HuH-7 (cell line): ENCODE results near the gene KRTAP24-1.
A peak's percentile ranks its signal among the peaks of the same experiment; 100 is the strongest.

ENCODE experiments used
- DNase-seq: peaks from one replicate; pipeline ENCODE4 v3.0.0; 2011; ENCODE audit warnings: low spot score

Gene KRTAP24-1, protein sequence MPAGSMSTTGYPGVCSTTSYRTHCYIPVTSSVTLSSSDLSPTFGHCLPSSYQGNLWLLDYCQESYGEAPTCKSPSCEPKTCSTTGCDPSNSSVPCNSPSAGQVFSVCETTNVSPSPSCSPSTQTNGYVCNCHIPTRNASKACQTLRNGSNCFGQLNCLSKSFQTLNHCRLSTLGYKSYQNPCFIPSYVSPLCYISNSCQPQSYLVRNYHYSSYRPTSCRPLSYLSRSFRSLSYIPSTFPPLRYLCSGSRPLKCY

GRCh38 chr21:30282850-30283249, at the start of gene KRTAP24-1:
Gene KRTAP24-1 (minus strand): TSS chr21:30282950. CDS start chr21:30282932, 18 bp downstream.
- no peak for DNase-seq

DNA sequence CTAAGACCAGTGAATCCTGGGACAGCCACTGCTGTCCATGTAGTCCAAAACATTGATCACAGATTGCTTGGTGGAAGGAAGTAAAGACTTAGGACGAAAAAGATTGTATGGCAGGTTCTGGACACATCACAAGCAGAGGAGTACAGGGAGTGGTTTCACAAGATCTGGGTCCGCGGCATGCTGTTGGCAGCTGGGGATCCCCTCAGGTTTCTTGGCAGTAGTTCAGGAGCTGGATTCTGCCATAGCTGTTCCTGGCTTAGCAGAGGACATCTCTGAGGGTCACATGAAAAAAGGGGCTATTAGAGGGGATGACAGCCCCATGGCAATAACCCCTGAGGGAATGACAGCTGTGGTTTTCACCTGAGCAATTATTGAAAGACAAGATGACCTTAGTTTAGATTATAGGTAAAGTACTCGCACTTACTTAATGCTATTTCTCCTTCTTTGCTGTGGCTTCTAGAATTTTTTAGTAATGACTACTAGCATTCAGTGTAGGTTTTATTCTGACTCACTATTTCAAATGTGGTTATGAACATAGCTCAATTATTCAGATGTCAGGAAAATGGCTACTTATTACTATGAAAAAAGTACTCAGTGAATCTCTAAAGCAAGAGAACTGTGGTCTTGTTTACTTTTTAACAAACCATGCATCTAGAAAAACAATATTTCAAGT, 46.6 kb upstream of the KRTAP24-1 start:
- DNase-seq: no peak

- no peak for DNase-seq
Measured at GRCh38 chr21:30326390-30326789, 43.6 kb upstream of the KRTAP24-1 start.

GRCh38 chr21:30320215-30320614, 37.5 kb upstream of the KRTAP24-1 start, which contains the start of gene KRTAP26-1:
Gene KRTAP26-1 (minus strand): TSS chr21:30320315. CDS start chr21:30320035, 280 bp downstream.
- DNase-seq: no peak

- no peak for DNase-seq
Measured at GRCh38 chr21:30315701-30316100, 33.0 kb upstream of the KRTAP24-1 start.

DNA sequence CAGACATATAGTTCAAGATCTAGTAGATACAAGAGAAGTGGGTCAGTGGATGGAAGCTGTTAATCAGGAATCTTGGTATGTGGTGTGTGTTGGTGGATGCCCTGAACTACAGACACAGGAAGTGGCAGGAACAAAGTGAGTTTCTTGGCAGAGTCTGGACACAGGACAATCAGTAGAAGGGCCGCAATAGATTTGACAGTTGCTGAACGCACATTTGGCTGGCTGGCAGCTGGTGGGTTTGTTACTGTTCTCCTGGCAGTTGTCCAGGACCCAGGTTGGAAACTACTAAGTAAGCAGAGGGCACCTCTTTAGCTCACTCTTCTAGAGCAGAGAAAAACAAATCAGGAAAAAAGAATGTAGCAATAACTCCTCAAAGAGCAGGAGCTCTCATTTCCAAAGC, 24.1 kb upstream of the KRTAP24-1 start:
- DNase-seq: no peak

DNA sequence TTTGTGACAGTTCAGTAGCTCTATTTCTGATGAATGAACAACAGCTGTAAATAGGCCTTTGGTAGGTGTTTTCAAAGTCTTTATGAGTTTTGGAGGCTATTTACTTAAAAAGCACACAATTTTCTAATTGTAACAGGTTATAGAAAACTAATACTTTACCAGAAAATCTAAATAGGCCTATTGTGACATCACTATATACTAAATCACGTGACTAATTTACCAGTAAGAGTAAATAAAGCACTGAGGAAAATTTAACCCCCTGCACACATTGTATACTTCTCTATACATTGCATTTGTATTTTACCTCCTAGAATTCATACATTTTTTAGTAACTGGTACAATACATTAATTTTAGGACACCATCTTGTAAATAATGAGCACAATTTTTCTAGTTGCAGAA, 22.4 kb upstream of the KRTAP24-1 start:
- no peak for DNase-seq

DNA sequence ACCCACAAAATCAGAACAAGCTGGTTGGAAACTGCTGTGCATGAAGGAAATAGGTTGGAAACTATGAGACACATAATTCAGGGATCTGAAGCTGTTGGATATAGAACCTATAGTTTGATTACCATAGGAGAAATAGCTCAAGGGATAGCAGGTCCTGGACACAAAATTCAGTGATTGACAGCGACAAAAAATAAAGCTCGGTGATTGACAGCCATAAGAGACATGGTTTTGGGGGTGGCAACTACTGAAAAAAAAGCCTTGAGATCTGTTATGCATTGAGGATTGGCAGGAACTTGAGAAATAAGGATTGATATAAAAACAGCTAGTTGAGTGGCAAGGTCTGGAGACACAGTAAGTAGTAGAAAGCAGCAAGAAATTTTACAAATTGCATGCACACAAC, 6.5 kb upstream of the KRTAP24-1 start, which contains the start of gene KRTAP25-1:
KRTAP25-1 (minus strand) TSS at position 300 of the 400 bp plus-strand sequence; CDS start at position 276, 24 bp downstream.
- DNase-seq: no peak

GRCh38 chr21:30271611-30272010, 11.1 kb downstream of the KRTAP24-1 start:
- DNase-seq: no peak

DNA sequence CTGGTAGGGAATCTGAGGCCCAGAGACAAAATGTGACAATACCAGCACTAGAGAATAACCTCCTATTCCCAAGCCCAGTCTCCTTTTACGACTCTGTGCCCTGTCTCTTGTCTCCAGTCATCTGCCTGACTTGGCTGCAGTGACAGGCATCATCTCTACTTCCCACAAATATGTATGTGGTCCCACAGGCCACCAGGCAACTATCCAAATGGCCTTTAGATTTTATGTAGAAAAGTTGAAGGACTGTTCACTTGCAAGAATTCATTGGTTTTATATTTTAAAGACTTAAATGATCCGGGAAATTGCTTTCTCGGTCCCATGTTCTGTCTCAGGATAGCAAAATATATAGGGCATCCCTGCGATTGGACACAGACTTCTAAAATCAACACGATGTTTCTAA, 11.6 kb downstream of the KRTAP24-1 start:
- DNase-seq: no peak

DNA sequence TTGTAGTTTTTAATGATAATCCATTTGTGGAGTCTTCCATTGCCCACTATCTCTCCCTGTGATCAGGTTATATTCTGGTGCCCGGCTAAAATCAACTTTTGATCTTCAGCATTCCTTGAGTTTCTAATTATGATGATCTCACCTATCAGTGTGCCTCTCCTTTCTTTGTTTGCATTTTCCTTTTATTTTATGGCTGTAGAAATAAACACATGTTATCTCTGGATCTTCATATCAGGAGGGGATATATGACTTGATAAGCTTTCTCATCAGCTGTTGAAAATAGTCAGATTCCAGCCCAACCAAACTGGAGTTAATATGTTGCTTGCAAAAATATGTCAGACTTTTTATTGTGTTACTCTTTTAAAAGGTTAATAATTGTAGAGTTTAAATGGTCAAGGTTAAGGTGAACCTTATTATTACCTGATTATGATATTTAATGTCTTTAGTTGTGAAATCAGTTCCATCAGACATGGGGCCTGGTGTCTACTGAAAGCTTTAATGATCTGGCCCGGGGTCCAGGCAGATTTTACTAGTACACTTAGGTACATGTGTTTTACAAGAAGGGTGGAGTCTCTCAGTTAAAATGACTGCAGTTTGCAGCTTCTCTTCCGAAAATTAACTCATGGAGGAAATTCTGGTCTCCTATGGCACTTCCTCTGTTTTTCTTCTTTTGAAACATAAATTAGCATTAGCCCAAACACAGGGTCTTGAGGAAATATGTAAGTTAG, 12.8 kb downstream of the KRTAP24-1 start:
- no peak for DNase-seq

GRCh38 chr21:30268608-30269197, 14.0 kb downstream of the KRTAP24-1 start:
- DNase-seq: peak; percentile 8

DNA sequence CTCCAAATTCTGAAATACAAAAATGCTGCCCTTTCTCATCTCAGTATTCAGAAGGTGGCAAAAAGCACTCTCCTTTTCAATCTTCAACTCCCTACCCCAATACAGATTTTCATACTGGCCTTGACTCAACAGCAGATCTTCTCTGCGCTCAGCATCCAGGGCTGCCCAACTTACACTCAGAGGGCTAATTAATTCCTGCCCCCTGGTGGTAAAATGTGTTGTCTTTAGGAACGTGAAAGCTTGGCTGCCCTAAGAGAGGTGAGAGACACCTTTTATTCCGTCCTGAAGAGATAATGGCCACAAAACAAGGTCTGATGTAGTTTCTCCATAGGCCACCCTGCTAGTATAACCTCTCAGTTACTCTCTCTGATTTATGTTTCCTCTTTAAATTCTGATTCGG, 25.0 kb downstream of the KRTAP24-1 start:
- DNase-seq: peak; percentile 11

- DNase-seq: no peak
Measured at GRCh38 chr21:30256100-30256499, 26.6 kb downstream of the KRTAP24-1 start.

GRCh38 chr21:30255679-30256078, 27.1 kb downstream of the KRTAP24-1 start:
- no peak for DNase-seq

DNA sequence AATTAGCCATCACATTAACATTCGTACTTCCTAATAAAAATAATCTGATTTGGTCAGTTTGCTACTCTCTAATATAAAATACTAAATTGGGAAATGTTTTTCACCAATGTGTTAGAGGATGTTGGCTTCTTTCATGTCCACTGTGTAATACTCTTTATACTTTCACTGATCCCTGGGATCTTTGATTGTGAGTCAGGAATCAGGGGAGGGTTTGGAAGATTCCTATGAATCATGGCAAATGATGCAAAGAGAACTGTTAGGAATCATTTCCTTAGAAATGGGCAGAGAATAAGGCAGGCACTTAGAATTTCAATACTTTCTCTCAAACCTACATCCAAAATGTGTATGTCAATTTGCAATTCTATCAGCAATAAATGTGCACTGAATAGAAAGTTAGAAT, 31.0 kb downstream of the KRTAP24-1 start:
- DNase-seq: no peak

DNA sequence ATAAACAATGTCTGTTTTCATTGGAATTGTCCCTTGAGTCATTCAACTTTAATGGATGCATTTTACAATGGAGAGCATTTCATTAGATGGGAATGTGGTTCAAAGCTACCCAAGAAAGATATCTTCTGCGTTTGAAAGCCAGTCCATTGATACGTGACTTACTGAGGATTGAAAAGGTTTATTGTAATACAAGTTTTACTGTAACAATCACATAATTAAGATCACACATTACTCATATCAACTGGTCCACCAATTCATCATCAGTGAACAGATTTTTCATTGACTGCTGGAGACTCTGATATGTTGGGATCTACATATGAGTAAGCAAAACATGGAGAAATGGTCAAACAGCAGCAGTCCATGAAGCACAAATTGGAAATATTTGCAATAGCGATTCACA, 32.8 kb downstream of the KRTAP24-1 start:
- DNase-seq: no peak

DNA sequence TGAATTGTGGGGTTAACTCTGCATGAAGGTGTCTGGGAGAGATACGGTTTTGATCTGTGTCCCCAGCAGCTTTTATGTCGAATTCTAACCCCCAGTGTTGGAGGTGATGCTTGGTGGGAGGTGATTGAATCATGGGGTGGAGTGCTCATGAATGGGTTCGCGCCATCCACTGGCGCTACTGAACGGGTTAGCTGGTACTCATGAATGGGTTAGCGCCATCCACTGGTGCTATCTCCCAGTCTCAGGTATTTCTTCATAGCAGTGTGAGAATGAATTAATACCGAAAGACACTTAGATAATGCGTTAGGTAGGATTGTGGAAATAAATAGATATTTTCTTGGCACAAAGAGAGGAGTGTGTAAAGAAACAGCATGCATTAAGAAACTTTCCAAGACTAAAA, 33.9 kb downstream of the KRTAP24-1 start:
- no peak for DNase-seq

- DNase-seq: no peak
Measured at GRCh38 chr21:30245061-30245460, 37.7 kb downstream of the KRTAP24-1 start.

- DNase-seq: no peak
Measured at GRCh38 chr21:30243691-30244090, 39.1 kb downstream of the KRTAP24-1 start.

DNA sequence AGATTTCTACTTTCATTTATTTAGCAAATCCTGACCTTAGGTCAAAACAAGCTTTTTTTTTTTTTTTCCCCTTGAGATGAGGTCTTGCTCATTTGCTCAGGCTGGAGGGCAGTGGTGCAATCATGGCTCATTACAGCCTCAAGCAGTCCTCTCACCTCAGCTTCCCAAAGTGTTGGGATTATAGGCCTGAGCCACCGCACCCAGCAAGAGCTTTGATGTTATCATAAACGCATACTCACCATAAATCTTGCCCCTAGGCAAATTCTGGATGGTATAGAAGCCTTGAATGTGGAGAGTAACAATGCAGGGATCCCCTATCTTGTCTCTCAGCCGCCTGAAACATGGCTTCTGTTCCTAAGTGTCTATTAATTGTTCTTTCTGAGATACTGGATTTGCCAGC, 42.1 kb downstream of the KRTAP24-1 start:
- no peak for DNase-seq

GRCh38 chr21:30238168-30238567, 44.6 kb downstream of the KRTAP24-1 start:
- DNase-seq: no peak

GRCh38 chr21:30234643-30235042, 48.1 kb downstream of the KRTAP24-1 start:
- no peak for DNase-seq
